HepG2 (cell line): ENCODE results near the gene ABO. TPM values are rescaled to one million over a fixed set of nuclear protein-coding genes. Genes with fewer than 3 reads are reported as not detected.

Experiments
- CHD2 ChIP-seq: IDR thresholded peaks from 2 replicates; pipeline ENCODE4 v1.6.1; 2011; ENCODE audit warnings: low read depth, low read length, improper control_type of control experiment
- ERF ChIP-seq: IDR thresholded peaks from 2 replicates; pipeline ENCODE4 v1.6.1; 2018; ENCODE audit warnings: missing biosample characterization, missing genetic modification reagents
- HDAC1 ChIP-seq: sonication (generic); formaldehyde crosslinking; IDR thresholded peaks from 2 replicates; pipeline ENCODE4 v1.5.1; 2020; ENCODE audit warnings: mild to moderate bottlenecking, missing genetic modification reagents
- KAT2B ChIP-seq: fragments of 150-350 bp; IDR thresholded peaks from 2 replicates; pipeline ENCODE4 v1.6.1; 2014; ENCODE audit warnings: low read depth, low read length, borderline replicate concordance
- MBD4 ChIP-seq: IDR thresholded peaks from 2 replicates; pipeline ENCODE4 v1.6.1; 2012; ENCODE audit warnings: low read length, inconsistent platforms, borderline replicate concordance
- MED13 ChIP-seq: sonication (generic); formaldehyde crosslinking; IDR thresholded peaks from 2 replicates; pipeline ENCODE4 v1.5.0; 2020; ENCODE audit warnings: missing genetic modification reagents
- MTERF4 ChIP-seq: sonication (generic); formaldehyde crosslinking; IDR thresholded peaks from 2 replicates; pipeline ENCODE4 v1.8.0; 2023; ENCODE audit warnings: mild to moderate bottlenecking, missing genetic modification reagents
- MXI1 ChIP-seq: IDR thresholded peaks from 3 replicates; pipeline ENCODE4 v1.6.1; 2012; ENCODE audit warnings: low read depth, low read length, inconsistent platforms, borderline replicate concordance
- MZF1 ChIP-seq: sonication (generic); formaldehyde crosslinking; IDR thresholded peaks from 2 replicates; pipeline ENCODE4 v1.8.1; 2023; ENCODE audit warnings: mild to moderate bottlenecking, missing genetic modification reagents, borderline replicate concordance
- NFE2L1 ChIP-seq: sonication (generic); formaldehyde crosslinking; IDR thresholded peaks from 2 replicates; pipeline ENCODE4 v1.4.0; 2020; ENCODE audit warnings: missing genetic modification reagents, mild to moderate bottlenecking, borderline replicate concordance
- POGZ ChIP-seq: sonication (generic); formaldehyde crosslinking; IDR thresholded peaks from 2 replicates; pipeline ENCODE4 v1.4.0; 2020; ENCODE audit warnings: mild to moderate bottlenecking, missing genetic modification reagents
- RELA ChIP-seq: sonication (generic); formaldehyde crosslinking; IDR thresholded peaks from 2 replicates; pipeline ENCODE4 v1.4.0; 2020; ENCODE audit warnings: missing genetic modification reagents
- ZNF232 ChIP-seq: sonication (generic); formaldehyde crosslinking; IDR thresholded peaks from 2 replicates; pipeline ENCODE4 v1.4.0; 2020; ENCODE audit warnings: missing genetic modification reagents, borderline replicate concordance
- ZNF484 ChIP-seq: sonication (generic); formaldehyde crosslinking; IDR thresholded peaks from 2 replicates; pipeline ENCODE4 v1.5.1; 2020; ENCODE audit warnings: mild to moderate bottlenecking, low read depth, missing genetic modification reagents, borderline replicate concordance
- ZNF501 ChIP-seq: sonication (generic); formaldehyde crosslinking; IDR thresholded peaks from 2 replicates; pipeline ENCODE4 v1.5.1; 2020; ENCODE audit warnings: mild to moderate bottlenecking, moderate library complexity, missing genetic modification reagents
- ZNF687 ChIP-seq: sonication (generic); formaldehyde crosslinking; IDR thresholded peaks from 2 replicates; pipeline ENCODE4 v1.5.1; 2020; ENCODE audit warnings: mild to moderate bottlenecking, missing genetic modification reagents, moderate library complexity
- ZNF782 ChIP-seq: sonication (generic); formaldehyde crosslinking; IDR thresholded peaks from 2 replicates; pipeline ENCODE4 v1.4.0; 2020; ENCODE audit warnings: missing genetic modification reagents, mild to moderate bottlenecking, borderline replicate concordance
- ZNF788 ChIP-seq: sonication (generic); formaldehyde crosslinking; IDR thresholded peaks from 2 replicates; pipeline ENCODE4 v1.5.0; 2020; ENCODE audit warnings: mild to moderate bottlenecking, missing genetic modification reagents, borderline replicate concordance
- polyA plus RNA-seq, 8 experiments: library from polyadenylated mRNA; depleted of rRNA in 3 of 8; stranded (reverse) in 7 of 8; unstranded in 1 of 8; fragments of >200 nt; fragmentation: Illumina TruSeq in 4 of 8; extraction: Trizol in 4 of 8; gene quantifications; 2 replicates each; pipeline versions ENCODE4 v1.2.1 to v1.2.3, GENCODE V29; 2011 to 2016; ENCODE audit warnings: low read depth in 4 of 8, missing spikeins in 1 of 8, mixed read lengths in 1 of 8; ENCODE audit not compliant: insufficient read depth in 1 of 8
- total RNA-seq, 5 experiments: library from RNA; depleted of rRNA; stranded (reverse); fragments of >200 nt; fragmentation: Illumina TruSeq; extraction: Trizol; gene quantifications; 2 replicates each; pipeline ENCODE4 v1.2.3, GENCODE V29; 2016; ENCODE audit warnings: low read depth in 1 of 5
- TF ChIP-seq, protein P1 (sequence below): sonication (generic); formaldehyde crosslinking; IDR thresholded peaks from 2 replicates; pipeline ENCODE4 v1.5.0; 2020; ENCODE audit warnings: missing genetic modification reagents
- TF ChIP-seq, protein P2 (sequence below): sonication (generic); formaldehyde crosslinking; IDR thresholded peaks from 2 replicates; pipeline ENCODE4 v1.4.0; 2020; ENCODE audit warnings: mild to moderate bottlenecking, missing genetic modification reagents
- TF ChIP-seq, protein P3 (sequence below): sonication (generic); formaldehyde crosslinking; IDR thresholded peaks from 2 replicates; pipeline ENCODE4 v1.5.0; 2020; ENCODE audit warnings: mild to moderate bottlenecking, missing genetic modification reagents, borderline replicate concordance

ABO gene
- total and polyA plus RNA-seq, 2 of the 13 experiments (the other 11 are each of a cell fraction or from before 2014, with no cell fraction given): not detected

DNA sequence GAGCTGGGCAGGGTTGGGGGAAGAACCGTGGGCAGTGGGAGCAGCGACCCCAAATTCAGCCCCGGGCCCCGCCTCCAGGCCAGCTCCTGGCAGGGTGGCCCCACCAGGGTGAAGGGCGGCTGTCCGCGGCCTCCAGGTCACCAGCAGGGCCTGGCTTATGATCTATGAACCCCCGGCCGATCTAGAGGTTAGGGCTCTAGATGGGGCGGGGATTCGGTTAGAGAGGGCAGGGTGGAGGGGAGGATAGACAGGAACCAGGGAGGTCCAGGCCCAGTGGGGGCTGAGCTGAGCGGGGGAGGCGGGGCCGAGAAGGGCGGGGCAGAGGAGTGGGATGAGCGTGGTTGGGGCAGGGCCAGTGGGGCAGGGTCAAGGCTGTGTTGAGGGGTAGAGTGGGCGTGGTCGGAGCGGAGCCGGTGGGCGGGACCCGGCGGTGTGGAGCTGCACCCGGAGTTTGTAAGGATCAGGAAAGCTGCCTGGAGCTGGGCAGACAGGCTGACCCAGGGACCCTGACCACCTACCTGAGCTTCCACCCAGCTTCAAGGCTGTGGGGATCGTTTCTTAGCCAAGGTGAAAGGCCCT lies 36.6 kb downstream of the ABO start (continued):
- no peak for TF ChIP-seq MBD4
- TF ChIP-seq MXI1: no peak
- TF ChIP-seq MZF1 (CRISPR knock-in tag): no peak
- peak; percentile 53; the same call in 1 of the 2 replicates for TF ChIP-seq ZNF687 (CRISPR knock-in tag)
- no peak for TF ChIP-seq ZNF782 (CRISPR knock-in tag)
- no peak for TF ChIP-seq HDAC1 (CRISPR knock-in tag)
- TF ChIP-seq ZNF232 (CRISPR knock-in tag): no peak
- no peak for TF ChIP-seq NFE2L1
- TF ChIP-seq ZNF484 (CRISPR knock-in tag): no peak
- TF ChIP-seq, protein P1, sequence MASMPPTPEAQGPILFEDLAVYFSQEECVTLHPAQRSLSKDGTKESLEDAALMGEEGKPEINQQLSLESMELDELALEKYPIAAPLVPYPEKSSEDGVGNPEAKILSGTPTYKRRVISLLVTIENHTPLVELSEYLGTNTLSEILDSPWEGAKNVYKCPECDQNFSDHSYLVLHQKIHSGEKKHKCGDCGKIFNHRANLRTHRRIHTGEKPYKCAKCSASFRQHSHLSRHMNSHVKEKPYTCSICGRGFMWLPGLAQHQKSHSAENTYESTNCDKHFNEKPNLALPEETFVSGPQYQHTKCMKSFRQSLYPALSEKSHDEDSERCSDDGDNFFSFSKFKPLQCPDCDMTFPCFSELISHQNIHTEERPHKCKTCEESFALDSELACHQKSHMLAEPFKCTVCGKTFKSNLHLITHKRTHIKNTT: no peak
- TF ChIP-seq, protein P2, sequence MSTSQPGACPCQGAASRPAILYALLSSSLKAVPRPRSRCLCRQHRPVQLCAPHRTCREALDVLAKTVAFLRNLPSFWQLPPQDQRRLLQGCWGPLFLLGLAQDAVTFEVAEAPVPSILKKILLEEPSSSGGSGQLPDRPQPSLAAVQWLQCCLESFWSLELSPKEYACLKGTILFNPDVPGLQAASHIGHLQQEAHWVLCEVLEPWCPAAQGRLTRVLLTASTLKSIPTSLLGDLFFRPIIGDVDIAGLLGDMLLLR (CRISPR knock-in tag): no peak
- TF ChIP-seq, protein P3, sequence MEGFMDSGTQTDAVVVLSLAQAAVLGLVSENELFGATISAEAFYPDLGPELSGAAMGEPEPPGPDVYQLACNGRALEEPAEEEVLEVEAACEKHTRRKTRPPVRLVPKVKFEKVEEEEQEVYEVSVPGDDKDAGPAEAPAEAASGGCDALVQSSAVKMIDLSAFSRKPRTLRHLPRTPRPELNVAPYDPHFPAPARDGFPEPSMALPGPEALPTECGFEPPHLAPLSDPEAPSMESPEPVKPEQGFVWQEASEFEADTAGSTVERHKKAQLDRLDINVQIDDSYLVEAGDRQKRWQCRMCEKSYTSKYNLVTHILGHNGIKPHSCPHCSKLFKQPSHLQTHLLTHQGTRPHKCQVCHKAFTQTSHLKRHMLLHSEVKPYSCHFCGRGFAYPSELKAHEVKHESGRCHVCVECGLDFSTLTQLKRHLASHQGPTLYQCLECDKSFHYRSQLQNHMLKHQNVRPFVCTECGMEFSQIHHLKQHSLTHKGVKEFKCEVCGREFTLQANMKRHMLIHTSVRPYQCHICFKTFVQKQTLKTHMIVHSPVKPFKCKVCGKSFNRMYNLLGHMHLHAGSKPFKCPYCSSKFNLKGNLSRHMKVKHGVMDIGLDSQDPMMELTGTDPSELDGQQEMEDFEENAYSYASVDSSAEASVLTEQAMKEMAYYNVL (CRISPR knock-in tag): no peak
- TF ChIP-seq KAT2B: no peak
- no peak for TF ChIP-seq ZNF501 (CRISPR knock-in tag)
- no peak for TF ChIP-seq ZNF788 (CRISPR knock-in tag)
- no peak for TF ChIP-seq CHD2
- no peak for TF ChIP-seq MTERF4 (CRISPR knock-in tag)
- TF ChIP-seq ERF: peak; percentile 27; the same call in 1 of the 2 replicates
- no peak for TF ChIP-seq POGZ
- TF ChIP-seq MED13: no peak
- TF ChIP-seq RELA (CRISPR knock-in tag): no peak
